ENCODE results near the gene PIK3R1.

The PIK3R1 gene

GRCh38 chr5:68348447-68349222, 133.1 kb downstream of the PIK3R1 start:
- no peak for DNase-seq (ENCODE audit: low read depth)
- no peak overlapping the region for H3K4me3 ChIP-seq (ENCODE audit: low read depth, low read length)
- TF ChIP-seq CTCF (IDR thresholded peaks at IDR 0.05; ENCODE audit: control insufficient read depth, extremely low read depth, insufficient read depth) = no peak

GRCh38 chr5:68350176-68350575, 134.6 kb downstream of the PIK3R1 start:
- H3K4me3 ChIP-seq (ENCODE audit: low read depth, low read length) = no peak overlapping the region
- TF ChIP-seq CTCF (IDR thresholded peaks at IDR 0.05; ENCODE audit: control insufficient read depth, extremely low read depth, insufficient read depth) = no peak

More at GRCh38 chr5:68350176-68350575, 134.6 kb downstream of the PIK3R1 start:
- no peak for DNase-seq (ENCODE audit: low read depth)
